SW480 (cell line): ENCODE results near the gene HPS3.

Source experiments
- DNase-seq: peaks from one replicate; pipeline ENCODE4 v3.0.0-alpha.2; 2016; ENCODE audit warnings: low spot score

Gene HPS3

DNA sequence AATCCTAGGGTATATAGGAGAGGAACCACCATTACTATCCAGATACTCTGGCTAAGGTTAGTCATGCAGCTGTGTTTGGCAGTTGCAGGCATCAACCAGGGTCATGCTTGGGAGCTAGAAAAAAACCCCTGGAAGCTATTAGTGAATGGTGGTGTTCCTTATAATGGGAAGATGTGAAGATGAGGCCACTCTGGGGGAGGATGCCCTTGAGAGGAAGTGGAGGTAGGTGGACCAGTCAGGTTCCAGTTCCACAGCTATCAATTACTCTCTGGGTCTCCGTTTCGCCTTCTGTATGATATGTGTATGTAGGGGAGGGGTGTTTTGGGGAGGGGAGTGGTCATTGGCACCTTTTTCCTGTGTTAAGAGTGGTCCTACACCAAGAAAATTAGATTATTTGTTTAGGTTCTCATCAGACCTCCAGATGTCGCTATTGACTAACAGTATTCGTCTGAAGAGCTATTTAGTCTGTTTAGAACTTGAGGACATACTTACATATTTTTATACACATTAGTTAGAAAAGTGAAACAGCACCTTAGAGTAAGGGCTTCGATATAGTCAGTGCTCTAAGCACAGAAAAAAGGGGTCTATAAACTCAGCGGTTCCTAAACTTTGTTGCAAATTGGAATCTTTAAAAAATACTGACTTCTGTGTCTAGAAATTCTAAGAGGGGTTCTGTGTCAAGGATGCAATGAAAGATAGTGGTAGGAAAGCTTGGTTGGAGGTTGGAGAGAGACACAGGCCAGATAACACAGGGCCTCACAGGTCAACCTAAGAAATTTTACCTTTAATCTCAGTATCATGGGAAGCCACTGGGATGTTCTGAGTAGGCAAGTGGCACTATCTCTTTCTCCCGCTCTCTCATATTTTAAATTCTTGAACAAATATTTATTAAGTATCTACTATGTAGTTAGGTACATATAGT is 9.1 kb upstream of the HPS3 start:
- DNase-seq, result peak; percentile 69

- DNase-seq, result no peak
Measured at GRCh38 chr3:149122721-149123578, 6.5 kb upstream of the HPS3 start.

DNA sequence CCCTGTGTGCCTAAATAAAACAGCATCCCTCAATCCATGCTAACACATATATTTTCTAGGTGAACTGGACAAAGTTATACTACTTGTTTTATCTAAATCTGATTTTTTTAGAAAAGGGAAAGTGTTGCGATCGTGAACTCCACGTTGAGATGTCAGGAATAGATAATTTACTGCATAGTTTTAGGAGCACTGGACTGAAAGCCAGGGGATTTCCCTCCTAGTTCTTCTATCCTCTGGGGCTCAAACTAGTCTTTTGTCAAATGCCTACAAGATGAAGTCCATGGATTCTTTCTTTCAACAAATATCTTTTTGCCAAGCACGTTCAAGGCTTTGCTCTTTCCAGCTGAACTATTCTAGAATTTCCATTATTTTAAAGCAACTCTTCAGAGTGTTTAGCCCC is 617 bp upstream of the HPS3 start:
- DNase-seq, result no peak

DNA sequence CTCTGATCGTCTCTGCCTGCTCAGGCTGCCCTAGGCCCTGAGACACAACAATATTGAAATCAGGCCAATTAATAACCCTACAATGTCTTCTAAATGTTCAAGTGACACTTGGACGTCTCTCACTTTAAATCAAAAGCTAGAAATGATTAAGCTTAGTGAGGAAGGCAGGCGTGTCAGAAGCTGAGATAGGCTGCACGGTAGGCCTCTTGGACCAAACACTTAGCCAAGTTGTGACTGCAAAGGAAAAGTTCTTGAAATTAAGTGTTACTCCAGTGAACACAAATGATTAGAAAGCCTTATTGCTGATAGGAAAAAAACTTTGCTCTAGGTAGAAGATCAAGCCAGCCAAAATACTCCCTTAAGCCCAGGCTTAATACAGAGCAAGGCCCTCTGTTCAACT is 2.2 kb downstream of the HPS3 start:
- no peak for DNase-seq

GRCh38 chr3:149134575-149134974 is 5.1 kb downstream of the HPS3 start:
- DNase-seq, result no peak

DNA sequence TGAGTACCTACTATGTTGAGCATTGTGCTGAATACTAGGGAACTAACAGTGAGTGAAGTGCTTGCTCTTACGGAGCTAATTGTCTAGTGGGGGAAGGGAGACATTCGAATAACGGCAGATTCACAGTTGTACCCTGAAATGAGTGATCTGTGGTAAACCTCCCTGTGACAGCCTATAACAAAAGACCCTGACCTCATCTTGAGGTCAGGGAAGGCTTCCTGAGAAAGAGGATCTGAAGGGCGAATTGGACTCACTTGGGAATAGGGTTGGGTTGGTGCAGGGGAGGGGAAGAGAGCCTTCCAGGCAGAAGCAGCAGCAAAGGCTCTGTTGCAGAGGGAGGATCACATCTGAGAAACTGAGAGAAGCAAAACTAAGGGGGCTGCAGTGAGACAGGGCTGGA is 13.2 kb downstream of the HPS3 start:
- DNase-seq, result no peak

DNA sequence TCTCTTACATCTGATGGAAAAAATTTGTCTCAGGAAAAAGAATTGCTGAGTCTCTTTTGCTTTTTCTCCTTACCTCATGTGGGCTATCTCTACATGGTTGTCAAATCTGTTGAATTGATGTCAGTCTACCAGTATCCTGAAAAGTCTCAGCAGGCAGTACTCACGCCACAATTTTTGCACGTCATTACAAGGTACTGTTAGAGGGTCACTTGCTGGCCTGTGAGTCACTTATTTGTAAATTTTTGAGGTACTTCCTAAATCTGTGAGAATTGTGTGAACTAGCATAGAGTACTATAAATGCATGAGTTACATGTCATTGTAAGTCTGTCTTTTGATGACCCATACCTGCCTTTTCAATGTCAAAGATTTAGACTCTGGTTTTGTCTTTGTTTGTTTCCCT is 15.9 kb downstream of the HPS3 start:
- DNase-seq, result no peak

- DNase-seq, result no peak
Measured at GRCh38 chr3:149145974-149146373, 16.5 kb downstream of the HPS3 start.

- DNase-seq, result no peak
Measured at GRCh38 chr3:149150436-149150835, 21.0 kb downstream of the HPS3 start.

GRCh38 chr3:149151843-149152242 is 22.4 kb downstream of the HPS3 start:
- peak; percentile 49 for DNase-seq

GRCh38 chr3:149152420-149152819 is 23.0 kb downstream of the HPS3 start:
- DNase-seq, result no peak

- DNase-seq, result no peak
Measured at GRCh38 chr3:149153402-149153801, 24.0 kb downstream of the HPS3 start.

- no peak for DNase-seq
Measured at GRCh38 chr3:149160754-149161300, 31.4 kb downstream of the HPS3 start.

- no peak for DNase-seq
Measured at GRCh38 chr3:149162007-149162406, 32.6 kb downstream of the HPS3 start.

DNA sequence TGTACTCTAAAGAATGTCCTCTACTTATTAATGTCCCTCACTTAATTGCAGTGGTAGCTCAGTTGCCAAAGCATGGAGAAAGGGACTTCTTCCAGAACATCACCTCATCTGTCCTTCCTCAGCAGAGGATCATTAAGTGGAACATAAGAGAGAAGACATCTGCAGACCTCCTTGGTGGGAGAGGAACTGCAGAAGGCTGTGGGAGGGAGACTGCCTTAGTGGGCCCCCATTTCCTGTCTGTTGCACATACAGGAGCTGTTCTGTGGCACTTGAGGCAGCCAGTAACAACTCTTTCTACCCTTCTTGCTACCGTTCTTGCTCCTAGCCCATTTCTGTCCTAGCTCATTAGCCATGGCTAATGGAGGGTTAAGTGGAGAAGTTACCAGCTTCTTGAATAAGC is 33.6 kb downstream of the HPS3 start:
- DNase-seq, result no peak

GRCh38 chr3:149167898-149168297 is 38.5 kb downstream of the HPS3 start:
- no peak for DNase-seq

DNA sequence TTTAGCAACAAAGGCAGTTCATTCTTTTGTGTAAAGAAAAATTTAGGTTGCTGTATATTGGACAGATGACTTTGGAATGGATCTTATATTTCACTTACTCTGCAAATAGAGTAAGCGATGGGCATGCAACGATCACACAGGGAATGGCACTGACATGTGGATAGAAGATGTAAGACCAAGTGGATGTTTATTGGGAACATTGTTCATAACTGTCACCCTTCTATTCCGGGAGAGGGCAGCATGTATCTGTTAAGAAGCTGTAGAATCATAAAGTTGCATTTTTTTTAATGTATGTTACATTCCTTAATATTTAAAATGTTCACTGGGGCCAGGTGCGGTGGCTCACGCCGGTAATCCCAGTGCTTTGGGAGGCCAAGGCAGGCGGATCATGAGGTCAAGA is 41.2 kb downstream of the HPS3 start:
- DNase-seq, result no peak

- DNase-seq, result no peak
Measured at GRCh38 chr3:149174901-149175300, 45.5 kb downstream of the HPS3 start.

DNA sequence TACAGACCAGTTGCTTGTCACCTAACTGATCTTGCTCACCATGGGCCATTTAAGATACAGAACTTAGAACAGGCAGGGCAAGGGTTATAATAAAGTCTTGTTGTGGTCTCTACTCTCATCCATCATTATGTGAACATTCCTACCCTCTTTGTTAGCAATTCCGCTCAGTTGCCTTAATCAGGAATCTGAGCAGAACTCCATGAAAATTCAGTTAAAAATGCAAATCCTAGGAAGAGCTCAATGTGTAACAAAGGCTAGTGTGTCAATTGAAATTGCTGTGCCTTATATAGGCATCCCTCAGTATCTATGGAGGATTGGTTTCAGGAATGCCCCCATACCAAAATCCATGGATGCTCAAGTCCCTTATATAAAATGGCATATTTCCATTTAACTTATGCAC is 47.7 kb downstream of the HPS3 start:
- DNase-seq, result no peak

- DNase-seq, result no peak
Measured at GRCh38 chr3:149179220-149179619, 49.8 kb downstream of the HPS3 start.

GRCh38 chr3:149180057-149180573 is 50.7 kb downstream of the HPS3 start:
- peak; percentile 41 for DNase-seq

- no peak for DNase-seq
Measured at GRCh38 chr3:149181182-149181581, 51.7 kb downstream of the HPS3 start.

DNA sequence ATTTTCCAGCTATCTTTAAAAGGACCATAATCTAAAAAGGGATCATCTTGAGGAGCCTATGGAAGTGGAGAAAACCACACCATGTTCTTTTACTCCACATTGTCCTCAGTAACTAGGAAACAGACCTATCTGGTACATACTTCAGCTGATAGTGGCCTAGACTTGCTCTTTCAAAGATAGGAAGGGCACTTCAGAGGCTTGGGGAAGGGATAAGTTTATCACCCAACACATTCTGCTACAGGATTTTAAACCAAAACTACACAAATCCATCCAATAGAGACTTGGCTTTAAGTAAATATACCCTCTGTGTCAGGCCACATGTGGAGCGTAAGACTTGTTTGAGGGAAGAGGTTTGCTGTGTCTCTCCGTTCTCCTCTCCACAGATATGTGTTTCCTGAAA is 56.8 kb downstream of the HPS3 start:
- DNase-seq, result no peak
